Loucy (cell line): ENCODE measurements around the gene LMX1B.

ENCODE experiments used
- EZH2phosphoT487 ChIP-seq: fragments of 200-600 bp; IDR thresholded peaks from 2 replicates; pipeline ENCODE4 v1.6.1; 2018; ENCODE audit warnings: antibody characterized with exemption, mild to moderate bottlenecking, moderate library complexity, borderline replicate concordance
- TF ChIP-seq, protein P1 (sequence below): fragments of 200-600 bp; sonication (generic); conservative IDR thresholded peaks from 2 replicates; pipeline ENCODE4 v1.5.1; 2014; ENCODE audit warnings: mild to moderate bottlenecking, antibody characterized with exemption, low read length

DNA sequence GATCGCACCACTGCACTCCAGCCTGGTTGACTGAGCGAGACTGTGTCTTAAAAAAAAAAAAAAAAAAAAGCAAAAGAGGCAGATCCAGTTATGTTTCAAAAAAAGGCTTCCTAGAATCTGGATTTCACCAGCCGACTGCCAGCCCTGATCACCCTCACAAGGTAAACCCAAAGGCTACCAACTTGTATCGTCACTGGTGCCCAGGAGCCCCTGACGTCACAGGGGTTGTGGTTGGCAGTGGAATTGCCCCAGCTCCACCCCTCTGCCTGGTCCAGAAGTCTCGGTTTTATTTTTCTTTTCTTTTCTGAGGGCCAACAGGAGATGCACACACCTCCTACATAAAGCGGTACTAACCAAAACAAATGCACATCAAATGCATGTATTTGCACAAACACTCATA is 6.0 kb upstream of the LMX1B start:
- TF ChIP-seq, protein P1, sequence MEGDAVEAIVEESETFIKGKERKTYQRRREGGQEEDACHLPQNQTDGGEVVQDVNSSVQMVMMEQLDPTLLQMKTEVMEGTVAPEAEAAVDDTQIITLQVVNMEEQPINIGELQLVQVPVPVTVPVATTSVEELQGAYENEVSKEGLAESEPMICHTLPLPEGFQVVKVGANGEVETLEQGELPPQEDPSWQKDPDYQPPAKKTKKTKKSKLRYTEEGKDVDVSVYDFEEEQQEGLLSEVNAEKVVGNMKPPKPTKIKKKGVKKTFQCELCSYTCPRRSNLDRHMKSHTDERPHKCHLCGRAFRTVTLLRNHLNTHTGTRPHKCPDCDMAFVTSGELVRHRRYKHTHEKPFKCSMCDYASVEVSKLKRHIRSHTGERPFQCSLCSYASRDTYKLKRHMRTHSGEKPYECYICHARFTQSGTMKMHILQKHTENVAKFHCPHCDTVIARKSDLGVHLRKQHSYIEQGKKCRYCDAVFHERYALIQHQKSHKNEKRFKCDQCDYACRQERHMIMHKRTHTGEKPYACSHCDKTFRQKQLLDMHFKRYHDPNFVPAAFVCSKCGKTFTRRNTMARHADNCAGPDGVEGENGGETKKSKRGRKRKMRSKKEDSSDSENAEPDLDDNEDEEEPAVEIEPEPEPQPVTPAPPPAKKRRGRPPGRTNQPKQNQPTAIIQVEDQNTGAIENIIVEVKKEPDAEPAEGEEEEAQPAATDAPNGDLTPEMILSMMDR, result no peak
- TF ChIP-seq EZH2phosphoT487, result no peak
